NCI-H2029 treated with DMSO at 0.1 percent for 48 hours (cell line): ENCODE results near the gene FREM1.

Experiments used
- DNase-seq: peaks from one replicate; lab custom pipeline; 2025; lab: John Stamatoyannopoulos, UW

FREM1 gene

DNA sequence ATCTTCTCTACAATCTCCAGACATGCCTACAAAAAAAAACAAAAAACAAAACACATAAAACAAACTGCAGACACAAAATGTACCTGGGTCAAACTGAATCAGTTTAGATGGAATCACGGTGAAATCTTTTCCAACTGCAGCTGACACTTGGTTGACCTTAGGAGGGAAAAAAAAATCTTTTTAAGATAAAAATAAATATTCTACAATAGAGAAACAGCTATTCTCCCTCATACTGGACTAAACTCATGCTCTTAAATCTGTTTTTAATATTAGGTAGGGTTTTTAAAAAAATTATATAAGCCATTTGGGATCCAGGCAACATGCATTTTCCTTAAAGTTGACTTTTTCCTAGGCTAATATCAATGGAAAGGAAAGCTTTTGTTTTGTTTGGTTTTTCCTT is 153.9 kb downstream of the FREM1 start:
- no peak for DNase-seq

DNA sequence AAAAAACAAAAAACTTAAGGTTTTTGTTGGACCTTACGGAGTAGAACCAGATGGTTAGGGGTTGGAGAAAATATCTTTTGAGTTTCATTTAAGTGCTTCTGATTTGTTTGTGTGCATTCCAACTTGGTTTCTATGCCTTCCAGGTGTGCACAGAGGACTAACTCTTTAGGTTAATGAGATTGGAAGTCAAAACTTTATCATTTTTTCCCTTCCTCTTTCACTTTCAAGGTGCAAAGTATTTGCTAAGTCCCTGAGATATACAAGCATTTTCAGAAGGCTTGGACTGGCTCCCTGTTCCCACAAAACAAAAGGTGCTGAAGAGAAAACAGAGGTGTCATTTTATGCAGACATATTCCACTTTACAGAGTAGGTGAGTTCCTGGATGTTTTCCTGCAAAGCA is 157.4 kb downstream of the FREM1 start:
- no peak for DNase-seq

GRCh38 chr9:14752271-14752670 is 158.0 kb downstream of the FREM1 start:
- no peak for DNase-seq

- DNase-seq = no peak
Measured at GRCh38 chr9:14750821-14751220, 159.4 kb downstream of the FREM1 start.

DNA sequence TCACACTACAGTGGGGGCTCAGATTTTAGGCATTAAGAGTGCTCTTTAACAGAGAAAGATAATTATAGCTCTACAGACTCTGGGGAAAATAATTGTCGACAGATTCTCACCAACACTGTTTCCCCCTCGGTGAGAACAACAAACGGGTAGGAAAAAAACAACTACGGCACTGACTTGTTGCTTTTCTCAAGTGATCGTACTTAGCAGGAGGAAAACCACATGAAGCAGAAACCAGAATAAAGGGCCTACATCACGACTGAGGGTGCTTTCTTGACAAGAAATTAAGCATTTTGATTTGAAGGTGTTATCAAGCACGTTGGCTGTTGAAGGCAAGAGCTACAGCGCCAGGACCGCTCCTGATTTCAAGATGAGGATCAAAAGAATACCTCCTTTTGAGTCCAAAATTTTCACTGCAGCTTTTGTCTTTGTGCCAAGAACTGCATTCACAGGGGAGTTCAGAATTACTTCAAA is 160.5 kb downstream of the FREM1 start:
- no peak for DNase-seq

- DNase-seq = no peak
Measured at GRCh38 chr9:14748373-14748772, 161.9 kb downstream of the FREM1 start.

GRCh38 chr9:14747111-14747510 is 163.1 kb downstream of the FREM1 start:
- DNase-seq = no peak

DNA sequence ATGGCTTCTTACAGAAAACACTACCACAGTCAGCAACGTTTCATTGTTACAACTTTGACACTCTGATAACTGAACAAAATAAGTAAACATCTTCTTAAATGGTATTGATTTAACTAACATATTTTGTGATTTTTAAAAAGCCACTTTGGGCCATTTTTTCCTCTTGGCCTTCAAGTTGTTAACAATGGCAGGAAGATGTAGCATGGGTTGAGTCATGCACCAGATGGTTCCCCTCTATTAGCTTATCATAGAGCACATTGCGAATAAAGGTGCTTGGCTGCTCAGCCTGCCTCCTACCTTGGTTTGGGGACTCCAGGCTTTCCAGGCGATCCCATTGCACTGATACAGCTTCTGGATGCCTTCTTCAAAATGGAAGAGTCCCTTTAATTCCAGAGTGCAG is 163.6 kb downstream of the FREM1 start:
- DNase-seq = no peak

DNA sequence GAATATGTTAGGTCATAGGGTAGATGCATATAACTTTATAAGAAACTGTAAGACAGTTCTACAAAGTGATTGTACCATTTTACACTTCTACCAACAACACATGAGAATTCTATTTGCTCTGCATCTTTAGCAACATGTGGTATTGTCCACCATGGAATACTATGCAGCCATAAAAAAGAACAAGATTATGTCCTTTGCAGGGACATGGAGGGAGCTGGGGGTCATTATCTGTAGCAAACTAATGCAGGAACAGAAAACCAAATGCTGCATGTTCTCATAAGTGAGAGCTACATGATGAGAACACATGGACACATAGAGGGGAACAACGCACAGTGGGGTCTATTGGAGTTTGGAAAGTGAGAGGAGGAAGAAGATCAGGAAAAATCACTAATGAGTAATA is 165.5 kb downstream of the FREM1 start:
- no peak for DNase-seq

DNA sequence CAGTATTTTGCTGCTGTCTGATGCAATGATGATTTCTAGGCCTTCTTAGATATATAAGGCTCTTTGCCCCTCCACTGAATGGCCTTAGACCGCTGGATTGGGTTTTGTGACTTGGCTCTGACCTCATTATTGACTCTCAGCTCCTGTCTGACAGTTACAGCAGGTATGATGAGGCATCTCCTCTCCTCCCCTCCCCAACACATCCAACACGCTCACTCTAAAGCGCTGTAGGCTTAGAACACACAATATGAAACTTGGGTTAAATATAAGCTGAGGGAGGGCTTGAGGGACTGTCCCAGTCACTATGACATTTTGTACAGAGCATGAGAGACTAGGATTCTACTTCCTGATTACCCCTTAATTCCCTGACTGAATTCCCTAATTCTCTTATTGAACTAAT is 168.9 kb downstream of the FREM1 start:
- DNase-seq = no peak

DNA sequence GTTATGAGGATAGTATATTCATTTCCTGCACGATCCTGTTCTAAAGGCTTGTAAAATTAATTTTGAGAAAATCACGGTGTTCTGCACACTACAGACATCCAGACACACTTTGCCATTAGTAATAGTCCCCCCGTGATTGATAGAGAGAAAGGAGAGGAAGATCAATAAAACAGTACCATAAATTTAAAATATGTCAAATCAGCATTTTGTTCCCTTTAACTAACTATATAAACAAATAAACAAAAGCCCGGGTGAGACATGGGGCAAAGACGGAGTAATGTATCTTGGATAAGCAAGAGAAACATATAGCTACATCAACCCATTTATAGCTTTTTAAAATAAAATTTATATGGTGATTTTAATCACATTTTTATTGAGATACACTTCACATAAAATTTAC is 177.1 kb downstream of the FREM1 start:
- no peak for DNase-seq

GRCh38 chr9:14731294-14731981 is 178.8 kb downstream of the FREM1 start:
- no peak for DNase-seq

DNA sequence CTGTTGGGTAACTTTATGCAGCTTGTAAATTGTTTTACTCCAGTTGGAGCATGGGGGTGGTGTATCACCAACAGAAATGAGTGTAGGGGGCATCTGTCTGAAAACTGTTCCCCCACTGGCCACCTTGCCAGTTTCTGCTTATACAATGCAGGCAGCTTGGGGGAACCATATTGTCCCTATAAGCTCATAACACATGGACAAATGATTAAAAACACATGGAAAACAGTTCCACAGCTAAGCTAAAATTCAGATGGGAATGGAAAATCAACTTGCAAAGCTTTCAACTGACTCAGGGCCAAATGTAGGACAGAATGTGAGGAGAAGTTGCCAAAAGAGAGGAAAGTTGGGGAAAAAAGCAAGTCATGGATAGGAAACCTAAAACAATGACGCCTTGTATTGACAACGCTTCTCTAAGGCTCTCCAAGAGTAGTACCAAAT is 179.7 kb downstream of the FREM1 start:
- no peak for DNase-seq

- DNase-seq = no peak
Measured at GRCh38 chr9:14723301-14723700, 186.9 kb downstream of the FREM1 start.

- DNase-seq = no peak
Measured at GRCh38 chr9:14722391-14723035, 187.7 kb downstream of the FREM1 start, which contains the start of gene CER1. TSS of gene CER1 (minus strand) at chr9:14722733. CDS start at chr9:14722672, 61 bp downstream.

DNA sequence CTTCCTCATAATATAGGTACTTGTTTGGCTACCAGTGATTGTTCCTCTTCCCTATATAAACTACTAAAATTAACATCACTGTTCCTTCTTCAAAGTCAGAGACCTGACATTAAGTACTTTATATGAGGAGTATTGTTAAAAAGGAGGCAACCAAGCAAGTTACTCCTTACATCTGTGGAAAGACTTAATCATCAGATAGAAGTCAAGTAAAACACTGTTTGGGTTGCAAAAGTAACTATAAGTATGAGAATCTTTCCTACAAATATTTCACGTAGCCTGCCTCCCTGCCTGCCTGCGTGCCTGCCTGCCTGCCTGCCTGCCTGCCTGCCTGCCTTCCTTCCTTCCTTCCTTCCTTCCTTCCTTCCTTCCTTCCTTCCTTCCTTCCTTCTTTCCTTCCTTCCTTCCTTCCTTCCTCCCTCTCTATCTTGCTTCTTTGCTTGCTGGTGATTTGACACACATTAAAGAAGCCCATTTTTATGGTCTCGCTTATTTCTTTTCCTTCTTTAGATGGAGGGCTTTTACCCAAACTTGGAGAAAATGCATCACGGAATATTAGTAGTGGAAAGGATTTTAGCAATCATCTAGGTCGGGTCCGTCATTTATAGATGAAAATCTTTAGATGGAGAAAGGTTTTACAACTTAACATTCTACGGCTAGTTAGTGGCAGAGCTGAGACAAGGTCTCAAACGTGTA is 190.9 kb downstream of the FREM1 start:
- no peak for DNase-seq

DNA sequence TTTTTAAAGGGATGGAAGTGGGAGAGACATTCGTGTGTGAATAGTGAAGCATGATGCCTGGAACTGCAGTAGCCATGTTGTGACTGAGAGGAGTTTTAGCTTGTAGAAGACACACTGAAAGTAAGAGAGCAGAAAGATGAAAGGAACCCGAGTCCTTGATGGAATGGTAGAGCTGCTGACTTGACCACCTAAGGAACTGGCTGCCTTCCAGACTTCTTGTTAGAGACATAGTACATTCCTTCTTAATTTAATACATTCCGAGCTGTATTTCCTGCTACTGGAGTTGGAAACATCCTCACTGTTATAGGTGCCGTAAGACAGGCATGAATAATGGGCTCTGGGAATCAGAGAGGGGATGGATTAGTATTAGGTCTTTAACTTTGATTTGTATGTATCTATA is 195.1 kb downstream of the FREM1 start:
- no peak for DNase-seq

- DNase-seq = no peak
Measured at GRCh38 chr9:14713187-14713767, 197.0 kb downstream of the FREM1 start.

GRCh38 chr9:14710804-14711203 is 199.4 kb downstream of the FREM1 start:
- DNase-seq = no peak

- no peak for DNase-seq
Measured at GRCh38 chr9:14706530-14707140, 203.6 kb downstream of the FREM1 start.

DNA sequence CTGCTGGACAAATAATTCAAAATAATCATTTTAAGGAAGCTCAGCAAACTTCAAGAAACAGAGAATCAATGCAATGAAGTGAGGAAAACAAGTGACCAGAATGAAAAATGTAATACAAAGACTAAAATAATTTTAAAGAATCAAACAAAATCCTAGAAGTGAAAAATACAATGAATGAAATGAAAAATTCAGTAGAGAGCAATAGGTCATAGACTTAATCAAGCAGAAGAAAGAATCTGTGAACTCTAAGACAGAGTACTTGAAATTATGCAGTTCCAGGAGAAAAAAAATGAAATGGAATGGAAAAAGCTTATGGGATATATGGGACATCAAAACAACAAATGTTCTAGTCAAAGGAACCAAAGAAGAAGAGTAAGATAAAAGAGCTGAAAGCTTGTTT is 205.1 kb downstream of the FREM1 start:
- DNase-seq = no peak

DNA sequence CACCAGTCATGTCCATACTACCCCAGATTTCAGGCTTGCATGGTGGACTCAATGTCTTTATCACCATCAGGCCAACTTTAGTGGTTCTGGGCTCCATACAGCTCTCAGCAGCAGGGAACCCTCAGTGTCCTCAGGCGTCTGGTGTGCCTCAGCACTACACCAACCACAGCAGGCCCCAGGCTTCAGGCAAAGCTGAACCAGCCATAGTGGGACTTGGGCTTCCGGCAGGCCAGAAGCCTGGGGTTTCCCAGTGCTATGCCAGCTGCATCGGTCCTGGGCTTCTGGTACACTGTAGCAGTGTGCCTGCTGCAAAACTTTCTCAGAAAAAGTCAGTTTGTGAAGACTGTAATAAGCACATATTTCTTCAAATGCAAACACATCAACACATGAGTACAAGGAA is 205.9 kb downstream of the FREM1 start:
- no peak for DNase-seq
